Activated CD8-positive, alpha-beta memory T cell treated with anti-CD3 and anti-CD28 coated beads, Interleukin-2, amount 50 U/mL, for 4 hours (primary cell): Measurements from ENCODE around the gene IFNA6.
"Not testable (repeated sequence)": the region's sequence is repeated elsewhere in the genome, so short reads cannot be mapped to it uniquely, and the experiment has no call there.

Experiments used
- DNase-seq: peaks from one replicate; pipeline ENCODE4 v3.0.0-alpha.2; 2020

IFNA6 gene

DNA sequence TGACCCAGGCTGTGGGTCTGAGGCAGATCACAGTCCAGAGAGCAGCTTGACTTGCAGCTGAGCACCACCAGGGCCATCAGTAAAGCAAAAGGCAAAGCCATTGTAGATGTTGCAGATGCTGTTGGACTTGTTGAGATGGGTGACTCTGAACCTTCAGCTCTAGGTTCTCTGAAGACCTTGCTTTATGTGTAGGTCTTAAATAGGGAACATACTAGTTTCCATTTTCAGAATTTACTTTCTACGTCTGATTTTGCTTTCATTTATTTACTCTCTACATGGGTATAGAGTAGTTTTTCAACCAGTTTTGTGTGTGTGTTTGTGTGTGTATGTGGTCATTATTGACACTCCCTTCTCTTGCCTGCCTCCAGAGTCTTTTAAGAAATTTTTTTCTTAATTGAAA, at the start of gene IFNA6:
TSS of gene IFNA6 (minus strand) at position 101 of the 400 bp plus-strand sequence. CDS start at position 101, 0 bp downstream.
- DNase-seq: no peak

GRCh38 chr9:21399956-21400355, 49.3 kb upstream of the IFNA6 start:
- no peak for DNase-seq

- no peak for DNase-seq
These were observed 48.3 kb upstream of the IFNA6 start for GRCh38 chr9:21398955-21399489.

DNA sequence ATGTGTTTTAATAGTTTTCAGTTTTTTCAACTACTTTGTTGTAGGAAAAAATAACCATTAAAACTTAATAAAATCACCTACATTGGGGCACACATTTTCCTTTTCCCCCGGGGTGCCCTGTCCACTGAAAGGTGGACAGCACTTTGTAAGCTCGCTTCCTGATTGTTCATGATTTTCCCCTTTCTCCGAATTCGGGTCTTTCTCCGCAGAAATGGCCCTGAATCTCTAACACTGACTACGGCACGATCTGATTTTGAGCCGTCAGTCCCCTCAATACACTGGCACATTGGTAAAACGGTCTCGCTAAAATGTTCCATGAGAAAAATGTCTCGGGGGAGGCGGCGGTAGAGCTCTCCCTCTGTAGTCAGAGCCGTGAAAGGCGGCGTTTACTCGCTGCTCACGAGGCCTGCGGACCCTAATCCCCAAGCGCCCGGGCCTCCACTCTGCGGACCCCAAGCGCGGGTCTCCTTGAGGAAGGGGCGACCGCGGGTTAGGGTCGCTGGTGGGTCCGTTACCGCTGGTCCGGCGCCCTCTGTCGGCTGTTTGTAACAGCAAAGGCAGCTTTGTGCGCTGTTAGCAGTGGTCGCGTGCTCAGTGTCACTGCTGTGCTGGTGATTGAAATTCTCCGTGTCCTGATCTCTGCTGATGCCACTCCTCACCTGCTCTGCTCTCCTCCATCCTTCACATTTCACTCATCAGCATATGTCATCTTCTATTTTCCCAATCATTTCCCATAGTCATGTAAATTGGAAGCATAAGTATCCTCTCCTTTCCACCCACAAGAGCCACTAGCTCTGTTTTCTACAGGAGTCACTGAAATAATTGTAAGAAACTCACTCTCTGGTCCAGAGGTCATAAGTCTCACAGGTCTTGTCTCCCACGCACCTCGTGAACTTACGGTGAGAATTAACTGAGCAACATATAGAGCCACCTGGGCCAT, 45.4 kb upstream of the IFNA6 start:
- DNase-seq: peak; percentile 62

DNA sequence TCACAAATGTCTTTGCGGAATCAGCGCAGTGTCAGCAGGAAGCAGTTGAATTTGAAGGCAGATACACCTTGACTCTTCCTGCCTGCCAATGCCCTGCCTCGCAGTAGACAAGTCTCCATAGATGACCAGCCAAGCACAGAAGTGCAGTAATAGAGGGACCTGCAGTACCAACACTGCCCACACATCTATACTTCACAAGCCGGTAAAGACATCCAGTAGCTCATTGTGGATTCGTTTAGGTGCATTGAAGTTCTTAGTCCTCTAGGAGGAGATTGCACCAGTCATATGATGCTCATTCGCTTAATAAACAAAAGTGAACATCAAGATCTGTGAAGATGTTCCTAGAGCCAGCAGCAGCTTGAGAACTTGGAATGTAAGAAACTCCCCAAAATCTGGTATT, 41.6 kb upstream of the IFNA6 start:
- DNase-seq: no peak

- no peak for DNase-seq
These were observed 34.5 kb upstream of the IFNA6 start, which contains the start of gene IFNA2 for GRCh38 chr9:21385131-21385670. TSS of gene IFNA2 (minus strand) at chr9:21385398. CDS start at chr9:21385329, 69 bp downstream.

- DNase-seq: no peak
These were observed 32.9 kb upstream of the IFNA6 start for GRCh38 chr9:21383627-21384026.

- no peak for DNase-seq
These were observed 31.0 kb upstream of the IFNA6 start for GRCh38 chr9:21381448-21382339.

GRCh38 chr9:21371467-21371866, 20.8 kb upstream of the IFNA6 start:
- DNase-seq: not testable (repeated sequence)

GRCh38 chr9:21367957-21368356, 17.3 kb upstream of the IFNA6 start, which contains the start of gene IFNA13:
TSS of gene IFNA13 (minus strand) at chr9:21368057. CDS start at chr9:21368010, 47 bp downstream.
- DNase-seq: no peak

DNA sequence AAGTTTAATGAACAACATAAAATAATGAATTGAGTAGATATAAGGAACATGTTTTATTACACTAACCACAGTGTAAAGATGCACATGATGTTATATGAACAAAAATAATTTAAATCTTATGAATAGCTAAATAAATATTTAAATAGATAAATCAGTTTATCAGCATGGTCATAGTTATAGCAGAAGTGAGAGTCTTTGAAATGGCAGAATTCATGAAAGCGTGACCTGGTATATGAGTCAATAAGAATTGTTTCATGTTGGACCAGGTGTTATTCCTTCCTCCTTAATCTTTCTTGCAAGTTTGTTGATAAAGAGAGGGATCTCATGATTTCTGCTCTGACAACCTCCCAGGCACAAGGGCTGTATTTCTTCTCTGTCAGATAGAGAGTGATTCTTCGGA, 16.5 kb upstream of the IFNA6 start:
- not testable (repeated sequence) for DNase-seq

DNA sequence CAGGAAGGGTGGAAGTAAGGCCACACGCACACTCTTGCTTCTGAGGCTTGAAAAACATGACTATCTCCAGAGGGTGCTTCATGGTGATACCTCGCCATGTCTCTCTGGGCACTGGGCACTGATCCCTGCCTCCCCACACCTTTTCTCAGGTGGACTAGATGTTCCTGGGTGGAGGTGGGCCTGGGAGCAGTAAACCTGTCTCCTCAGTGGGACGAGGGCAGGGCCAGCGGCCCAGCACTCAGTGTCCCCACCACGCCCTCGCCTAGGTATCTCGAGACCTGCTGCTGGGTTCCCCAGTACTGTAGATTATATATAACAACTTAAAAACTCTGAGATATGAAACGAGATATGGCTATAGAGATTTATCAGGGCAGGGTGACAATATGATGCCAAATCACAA, 11.6 kb upstream of the IFNA6 start:
- DNase-seq: no peak

- no peak for DNase-seq
These were observed 7.1 kb upstream of the IFNA6 start for GRCh38 chr9:21357479-21358460.

DNA sequence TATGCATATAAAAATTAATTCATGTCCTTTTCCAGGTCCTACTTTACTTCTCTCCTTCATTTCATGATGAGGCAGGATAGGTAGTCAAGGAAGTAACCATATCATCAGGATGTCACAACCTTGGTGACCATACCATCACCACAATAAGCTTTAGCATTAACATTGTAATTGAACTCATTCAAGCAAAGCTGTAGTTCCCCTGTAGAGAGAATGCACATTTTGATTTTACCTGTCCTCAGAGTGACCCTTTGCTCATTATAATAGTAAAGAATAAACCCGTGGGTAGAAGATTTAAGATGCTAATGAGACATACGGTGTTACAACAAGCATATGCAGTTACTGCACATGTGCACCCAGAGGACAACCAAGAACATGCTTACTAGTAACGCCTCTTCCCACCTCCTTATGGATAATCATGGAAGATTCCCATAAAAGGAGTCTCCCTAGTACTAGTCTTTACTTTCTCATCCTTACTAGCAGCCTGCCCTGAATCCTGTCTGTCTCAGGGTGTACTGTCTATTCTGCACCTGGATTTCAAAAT, 2.2 kb downstream of the IFNA6 start:
- no peak for DNase-seq

DNA sequence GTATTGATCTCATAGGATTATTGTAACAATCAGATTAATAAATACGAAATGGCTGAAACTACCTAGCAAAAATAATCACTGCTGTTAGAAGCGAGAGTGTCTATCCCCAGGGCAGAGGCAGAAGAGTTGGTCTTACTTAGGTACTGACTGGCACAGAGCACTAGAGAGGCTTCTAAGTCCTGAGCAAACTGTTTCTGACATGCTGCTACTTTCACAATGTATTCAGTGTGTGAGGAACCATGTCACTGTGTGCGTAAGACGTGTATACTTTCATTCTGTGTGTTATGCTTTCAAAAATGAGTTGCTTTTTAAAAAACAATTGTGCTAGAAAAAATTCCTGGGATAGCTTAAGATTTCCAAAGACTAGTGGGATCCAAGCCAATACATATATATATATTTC, 10.0 kb downstream of the IFNA6 start:
- DNase-seq: no peak

DNA sequence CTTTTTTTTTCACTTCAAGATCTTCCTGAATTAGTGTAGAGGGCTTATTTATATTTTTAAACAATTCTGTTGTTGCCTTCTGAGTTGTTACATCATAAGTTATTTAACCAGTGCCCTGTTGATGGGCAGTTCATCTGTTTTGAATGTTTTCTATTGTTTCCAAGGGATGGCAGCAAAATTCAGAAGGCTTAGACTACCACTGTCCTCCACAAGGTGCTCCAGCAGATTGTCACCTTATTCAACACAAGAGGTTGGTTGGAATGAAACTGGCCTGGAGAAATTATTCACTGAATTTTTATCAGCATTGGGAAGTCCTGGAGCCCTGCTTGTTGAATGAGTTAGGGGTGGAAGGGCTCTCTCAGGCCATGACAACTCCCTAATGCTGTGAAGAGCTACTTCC, 14.2 kb downstream of the IFNA6 start:
- DNase-seq: no peak

GRCh38 chr9:21334701-21335632, 15.7 kb downstream of the IFNA6 start, which contains the start of gene KLHL9:
TSS of gene KLHL9 (minus strand) at chr9:21335404. CDS start at chr9:21334859, 545 bp downstream.
- DNase-seq: peak; percentile 82

DNA sequence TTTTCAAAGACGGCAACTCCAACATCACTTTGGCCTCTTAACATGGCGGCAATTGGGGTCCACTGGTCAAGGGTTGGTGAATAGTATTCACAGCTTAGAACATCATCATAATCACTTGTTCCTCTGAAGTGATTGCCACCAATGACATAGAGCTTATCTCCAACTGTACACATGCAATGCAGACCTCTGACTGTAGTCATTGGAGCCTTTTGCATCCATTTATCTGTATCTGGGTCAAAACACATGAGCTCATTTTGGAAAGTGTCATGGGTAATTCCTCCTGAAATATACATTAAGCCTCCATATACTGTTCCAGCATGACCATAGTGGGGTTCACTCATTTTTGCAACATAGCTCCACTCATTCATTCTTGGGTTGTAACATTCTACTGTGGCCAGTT, 17.5 kb downstream of the IFNA6 start:
- no peak for DNase-seq

- DNase-seq: no peak
These were observed 18.8 kb downstream of the IFNA6 start for GRCh38 chr9:21331676-21332402.
